Measurements from ENCODE around the gene DOCK2.

The DOCK2 gene

GRCh38 chr5:170038241-170038640, 401.2 kb downstream of the DOCK2 start:
- no peaks in the 10 kb centered on the region for H3K4me1 ChIP-seq (ENCODE audit: control insufficient read depth, insufficient read depth, low read length)
- CTCF ChIA-PET: interaction anchor here (0.7 to 1.0 kb wide), 2 partner anchors 9 to 10 kb away, joined by 3 read pairs; no protein-coding TSS in a partner anchor
- POLR2A ChIA-PET: no interaction called here
- no peak overlapping the region for H3K4me3 ChIP-seq (ENCODE audit: low read depth, low read length)
- no peak for TF ChIP-seq ZNF155 (tag by site-specific recombination; IDR thresholded peaks at IDR 0.05)
- no peaks in the 10 kb centered on the region for H3K36me3 ChIP-seq (ENCODE audit: control insufficient read depth in 2 of 2, insufficient read depth in 1 of 2, low read length in 2 of 2)
- no peak overlapping the region for H3K27ac ChIP-seq (ENCODE audit: extremely low read depth, low read depth, low read length)
- H3K9me3 ChIP-seq (ENCODE audit: control insufficient read depth, insufficient read depth, low read depth, low read length): no peaks in the 10 kb centered on the region

GRCh38 chr5:170039830-170040229, 402.8 kb downstream of the DOCK2 start:
- Histone ChIP-seq H3K4me1 (ENCODE audit: control insufficient read depth, insufficient read depth, low read length) (no peaks in the 10 kb centered on the region), H3K9me3 (ENCODE audit: control insufficient read depth, insufficient read depth, low read depth, low read length) (no peaks in the 10 kb centered on the region), H3K4me3 (ENCODE audit: low read depth, low read length) (no peak overlapping the region), H3K27ac (ENCODE audit: extremely low read depth, low read depth, low read length) (no peak overlapping the region), H3K36me3 (ENCODE audit: control insufficient read depth in 2 of 2, insufficient read depth in 1 of 2, low read length in 2 of 2) (no peaks in the 10 kb centered on the region)
- ChIA-PET POLR2A (no interaction called here), CTCF (interaction anchor here (2.0 kb wide), 1 partner anchor 31 kb away, joined by 8 read pairs; no protein-coding TSS in a partner anchor)
- no peak for TF ChIP-seq ZNF211 (tag by site-specific recombination; IDR thresholded peaks at IDR 0.05; ENCODE audit: low read depth)
- no peak for TF ChIP-seq ZNF2 (tag by site-specific recombination; IDR thresholded peaks at IDR 0.05)
- no peak for TF ChIP-seq SCRT1 (tag by site-specific recombination; IDR thresholded peaks at IDR 0.05; ENCODE audit: borderline replicate concordance)
- no peak for TF ChIP-seq EGR2 (tag by site-specific recombination; IDR thresholded peaks at IDR 0.05; ENCODE audit: low read depth)
- TF ChIP-seq PRDM6 (tag by site-specific recombination; IDR thresholded peaks at IDR 0.05): no peak
- no peak for TF ChIP-seq BCL11B (tag by site-specific recombination; IDR thresholded peaks at IDR 0.05; ENCODE audit: low read depth)

GRCh38 chr5:170046241-170046640, 409.2 kb downstream of the DOCK2 start:
- no peaks in the 10 kb centered on the region for H3K4me1 ChIP-seq (ENCODE audit: control insufficient read depth, insufficient read depth, low read length)
- no peaks in the 10 kb centered on the region for H3K36me3 ChIP-seq (ENCODE audit: control insufficient read depth in 2 of 2, insufficient read depth in 1 of 2, low read length in 2 of 2)
- no peak overlapping the region for H3K4me3 ChIP-seq (ENCODE audit: low read depth, low read length)
- H3K9me3 ChIP-seq (ENCODE audit: control insufficient read depth, insufficient read depth, low read depth, low read length): no peaks in the 10 kb centered on the region
- no peak overlapping the region for H3K27ac ChIP-seq (ENCODE audit: extremely low read depth, low read depth, low read length)
- TF ChIP-seq ZNF837 (tag by site-specific recombination; IDR thresholded peaks at IDR 0.05) (no peak), ZNF10 (tag by site-specific recombination; IDR thresholded peaks at IDR 0.05) (no peak), ZNF544 (tag by site-specific recombination; IDR thresholded peaks at IDR 0.05) (no peak), ZNF692 (tag by site-specific recombination; IDR thresholded peaks at IDR 0.05) (no peak), OVOL3 (tag by site-specific recombination; IDR thresholded peaks at IDR 0.05) (no peak), ZNF777 (tag by site-specific recombination; IDR thresholded peaks at IDR 0.05; ENCODE audit: borderline replicate concordance) (no peak), ZNF302 (tag by site-specific recombination; IDR thresholded peaks at IDR 0.05; ENCODE audit: low read depth) (no peak), ZNF677 (tag by site-specific recombination; IDR thresholded peaks at IDR 0.05) (no peak), ZNF76 (tag by site-specific recombination; IDR thresholded peaks at IDR 0.05; ENCODE audit: borderline replicate concordance, low read depth) (no peak), ZNF140 (tag by site-specific recombination; IDR thresholded peaks at IDR 0.05) (no peak), ZNF623 (tag by site-specific recombination; IDR thresholded peaks at IDR 0.05) (no peak)
- POLR2A ChIA-PET: no interaction called here
- CTCF ChIA-PET: no interaction called here

All from HEK293 (cell line).